ENCODE measurements around the gene PSD4. TPM values are rescaled to one million over a fixed set of nuclear protein-coding genes. Genes with fewer than 3 reads are reported as not detected.

Gene PSD4
- polyA plus RNA-seq, 1 of the 3 experiments (the other 2 are of a cell fraction): 0.35 TPM

- TF ChIP-seq IRF3 (IDR thresholded peaks at IDR 0.05; ENCODE audit: low read depth, low read length) (no peak), GATA2 (CRISPR knock-in tag; IDR thresholded peaks at IDR 0.05) (no peak), SMC3 (IDR thresholded peaks at IDR 0.05; ENCODE audit: low read depth, low read length) (no peak), TCF12 (IDR thresholded peaks at IDR 0.05) (no peak), MEF2A (IDR thresholded peaks at IDR 0.05; ENCODE audit: borderline replicate concordance, low read depth) (no peak), POLR2AphosphoS5 (IDR thresholded peaks at IDR 0.05; ENCODE audit: low read depth, low read length) (no peak), MAX (IDR thresholded peaks at IDR 0.05; ENCODE audit: low read depth) (no peak)
- TF ChIP-seq, protein P1, sequence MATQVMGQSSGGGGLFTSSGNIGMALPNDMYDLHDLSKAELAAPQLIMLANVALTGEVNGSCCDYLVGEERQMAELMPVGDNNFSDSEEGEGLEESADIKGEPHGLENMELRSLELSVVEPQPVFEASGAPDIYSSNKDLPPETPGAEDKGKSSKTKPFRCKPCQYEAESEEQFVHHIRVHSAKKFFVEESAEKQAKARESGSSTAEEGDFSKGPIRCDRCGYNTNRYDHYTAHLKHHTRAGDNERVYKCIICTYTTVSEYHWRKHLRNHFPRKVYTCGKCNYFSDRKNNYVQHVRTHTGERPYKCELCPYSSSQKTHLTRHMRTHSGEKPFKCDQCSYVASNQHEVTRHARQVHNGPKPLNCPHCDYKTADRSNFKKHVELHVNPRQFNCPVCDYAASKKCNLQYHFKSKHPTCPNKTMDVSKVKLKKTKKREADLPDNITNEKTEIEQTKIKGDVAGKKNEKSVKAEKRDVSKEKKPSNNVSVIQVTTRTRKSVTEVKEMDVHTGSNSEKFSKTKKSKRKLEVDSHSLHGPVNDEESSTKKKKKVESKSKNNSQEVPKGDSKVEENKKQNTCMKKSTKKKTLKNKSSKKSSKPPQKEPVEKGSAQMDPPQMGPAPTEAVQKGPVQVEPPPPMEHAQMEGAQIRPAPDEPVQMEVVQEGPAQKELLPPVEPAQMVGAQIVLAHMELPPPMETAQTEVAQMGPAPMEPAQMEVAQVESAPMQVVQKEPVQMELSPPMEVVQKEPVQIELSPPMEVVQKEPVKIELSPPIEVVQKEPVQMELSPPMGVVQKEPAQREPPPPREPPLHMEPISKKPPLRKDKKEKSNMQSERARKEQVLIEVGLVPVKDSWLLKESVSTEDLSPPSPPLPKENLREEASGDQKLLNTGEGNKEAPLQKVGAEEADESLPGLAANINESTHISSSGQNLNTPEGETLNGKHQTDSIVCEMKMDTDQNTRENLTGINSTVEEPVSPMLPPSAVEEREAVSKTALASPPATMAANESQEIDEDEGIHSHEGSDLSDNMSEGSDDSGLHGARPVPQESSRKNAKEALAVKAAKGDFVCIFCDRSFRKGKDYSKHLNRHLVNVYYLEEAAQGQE (IDR thresholded peaks at IDR 0.05; ENCODE audit: low read depth, low read length): no peak
- TF ChIP-seq, protein P2, sequence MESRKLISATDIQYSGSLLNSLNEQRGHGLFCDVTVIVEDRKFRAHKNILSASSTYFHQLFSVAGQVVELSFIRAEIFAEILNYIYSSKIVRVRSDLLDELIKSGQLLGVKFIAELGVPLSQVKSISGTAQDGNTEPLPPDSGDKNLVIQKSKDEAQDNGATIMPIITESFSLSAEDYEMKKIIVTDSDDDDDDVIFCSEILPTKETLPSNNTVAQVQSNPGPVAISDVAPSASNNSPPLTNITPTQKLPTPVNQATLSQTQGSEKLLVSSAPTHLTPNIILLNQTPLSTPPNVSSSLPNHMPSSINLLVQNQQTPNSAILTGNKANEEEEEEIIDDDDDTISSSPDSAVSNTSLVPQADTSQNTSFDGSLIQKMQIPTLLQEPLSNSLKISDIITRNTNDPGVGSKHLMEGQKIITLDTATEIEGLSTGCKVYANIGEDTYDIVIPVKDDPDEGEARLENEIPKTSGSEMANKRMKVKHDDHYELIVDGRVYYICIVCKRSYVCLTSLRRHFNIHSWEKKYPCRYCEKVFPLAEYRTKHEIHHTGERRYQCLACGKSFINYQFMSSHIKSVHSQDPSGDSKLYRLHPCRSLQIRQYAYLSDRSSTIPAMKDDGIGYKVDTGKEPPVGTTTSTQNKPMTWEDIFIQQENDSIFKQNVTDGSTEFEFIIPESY (IDR thresholded peaks at IDR 0.05; ENCODE audit: borderline replicate concordance, low read depth): no peak
These were observed 22.2 kb downstream of the PSD4 start (continued) for GRCh38 chr2:113195923-113196501.

GRCh38 chr2:113196839-113197238, 23.1 kb downstream of the PSD4 start:
- H3K4me1 ChIP-seq (ENCODE audit: control insufficient read depth in 1 of 2, insufficient read depth in 2 of 2, low read depth in 1 of 2, low read length in 1 of 2): no peaks in the 10 kb centered on the region; a peak in 1 of 4 replicates
- peaks cover 10% of the 10 kb centered on the region; the same call in 1 of the 2 replicates for H3K27me3 ChIP-seq (ENCODE audit: insufficient read depth)
- H3K9me2 ChIP-seq: no peaks in the 10 kb centered on the region
- ChIA-PET POLR2A (no interaction called here), CTCF (interaction anchor here (0.7 to 5.7 kb wide), 4 partner anchors 14 to 59 kb away, joined by 3 to 46 read pairs (median 4); no protein-coding TSS in a partner anchor)
- no peak overlapping the region for H2AFZ ChIP-seq (ENCODE audit: low read depth)
- H3K9me3 ChIP-seq: no peaks in the 10 kb centered on the region
- TF ChIP-seq MXI1 (IDR thresholded peaks at IDR 0.05; ENCODE audit: low read depth, low read length) (no peak), TEAD4 (IDR thresholded peaks at IDR 0.05; ENCODE audit: borderline replicate concordance, insufficient read depth) (no peak)
- no peak for DNase-seq
- no peak overlapping the region for H3K4me2 ChIP-seq
- H3K9ac ChIP-seq: no peak overlapping the region
- no peaks in the 10 kb centered on the region for H3K79me2 ChIP-seq (ENCODE audit: insufficient read depth)
- H3K4me3 ChIP-seq (ENCODE audit: low read depth in 2 of 2, low read length in 1 of 2): no peak overlapping the region
- no peaks in the 10 kb centered on the region for H3F3A ChIP-seq (replicated peaks; ENCODE audit: insufficient read depth)
- no peaks in the 10 kb centered on the region for H3K36me3 ChIP-seq (replicated peaks in 1 of 2; ENCODE audit: control insufficient read depth in 1 of 2, insufficient read depth in 2 of 2, low read length in 1 of 2)
- H4K20me1 ChIP-seq (ENCODE audit: insufficient read depth): no peaks in the 10 kb centered on the region
- WGBS (ENCODE audit: low lambda C conversion rate): 79% methylated on average over 4 of the region's 4 CpGs
- H3K27ac ChIP-seq (ENCODE audit: low read depth in 2 of 2, low read length in 1 of 2): no peak overlapping the region

All from SK-N-SH (cell line).